Esophagus squamous epithelium (tissue), 5 donors: ENCODE measurements around the gene CCK. TPM values are rescaled to one million over a fixed set of nuclear protein-coding genes. Genes with fewer than 3 reads are reported as not detected.

Experiments used
- DNase-seq: peaks from one replicate; lab custom pipeline; 2025; lab: John Stamatoyannopoulos, UW
- H3K27ac ChIP-seq, 4 donors: fragments of 200-600 bp; sonication (generic); one replicate each; pipeline ENCODE4 v1.5.1; 2016 to 2019; ENCODE audit warnings: mild to moderate bottlenecking in 1 of 4
- H3K27me3 ChIP-seq, 4 donors: fragments of 200-600 bp; sonication (generic); 1 replicate in 3 of 4; 2 replicates in 1 of 4; pipeline versions ENCODE4 v1.5.1 to v1.6.0; 2017 to 2021; ENCODE audit warnings: antibody characterized with exemption in 1 of 4
- H3K36me3 ChIP-seq, 3 donors: fragments of 200-600 bp; sonication (generic); one replicate each; pipeline ENCODE4 v1.5.1; 2016 to 2019
- H3K4me1 ChIP-seq, 3 donors: fragments of 200-600 bp; sonication (generic); one replicate each; pipeline ENCODE4 v1.5.1; 2017 to 2019
- H3K4me3 ChIP-seq, 4 donors: fragments of 200-600 bp; sonication (generic); 1 replicate in 3 of 4; 2 replicates in 1 of 4; pipeline ENCODE4 v1.5.1; 2016 to 2019; ENCODE audit warnings: mild to moderate bottlenecking in 2 of 4, moderate library complexity in 1 of 4
- H3K9me3 ChIP-seq, 3 donors: fragments of 200-600 bp; sonication (generic); one replicate each; pipeline ENCODE4 v1.5.1; 2016 to 2019
- CTCF ChIP-seq, 6 experiments: fragments of 450-650 bp in 4 of 6; fragments of 200-600 bp in 2 of 6; sonication (generic) in 2 of 6; IDR thresholded peaks; one replicate each; pipeline ENCODE4 v1.5.1; 2016 to 2019; ENCODE audit warnings: antibody characterized with exemption in 6 of 6, mild to moderate bottlenecking in 4 of 6, moderate library complexity in 4 of 6
- POLR2A ChIP-seq, 4 donors: fragments of 450-650 bp; IDR thresholded peaks; one replicate each; pipeline ENCODE4 v1.6.1; 2017; ENCODE audit warnings: antibody characterized with exemption in 4 of 4, mild to moderate bottlenecking in 4 of 4, moderate library complexity in 3 of 4
- WGBS, 2 donors: methylation state at CpG; one replicate each; pipeline ENCODE4 v1.1.5; 2018; 5-methylcytosine and 5-hydroxymethylcytosine counted together
- intact Hi-C: fragments of 100-400 bp; cut with DNase I; formaldehyde crosslinking; loops from one replicate; pipeline ENCODE4 v1.15.0; 2022
- total RNA-seq, 4 donors: library from RNA; depleted of rRNA; stranded (reverse); fragments of >200 nt; gene quantifications; one replicate each; pipeline ENCODE4 v1.1.0, GENCODE V29; 2016
- donor health status: DM: yes; HTN: yes; CAD: no.

The CCK gene
- total RNA-seq, 4 donors from 2014 or later: 1.9 to 3.1 TPM; not detected in 2

DNA sequence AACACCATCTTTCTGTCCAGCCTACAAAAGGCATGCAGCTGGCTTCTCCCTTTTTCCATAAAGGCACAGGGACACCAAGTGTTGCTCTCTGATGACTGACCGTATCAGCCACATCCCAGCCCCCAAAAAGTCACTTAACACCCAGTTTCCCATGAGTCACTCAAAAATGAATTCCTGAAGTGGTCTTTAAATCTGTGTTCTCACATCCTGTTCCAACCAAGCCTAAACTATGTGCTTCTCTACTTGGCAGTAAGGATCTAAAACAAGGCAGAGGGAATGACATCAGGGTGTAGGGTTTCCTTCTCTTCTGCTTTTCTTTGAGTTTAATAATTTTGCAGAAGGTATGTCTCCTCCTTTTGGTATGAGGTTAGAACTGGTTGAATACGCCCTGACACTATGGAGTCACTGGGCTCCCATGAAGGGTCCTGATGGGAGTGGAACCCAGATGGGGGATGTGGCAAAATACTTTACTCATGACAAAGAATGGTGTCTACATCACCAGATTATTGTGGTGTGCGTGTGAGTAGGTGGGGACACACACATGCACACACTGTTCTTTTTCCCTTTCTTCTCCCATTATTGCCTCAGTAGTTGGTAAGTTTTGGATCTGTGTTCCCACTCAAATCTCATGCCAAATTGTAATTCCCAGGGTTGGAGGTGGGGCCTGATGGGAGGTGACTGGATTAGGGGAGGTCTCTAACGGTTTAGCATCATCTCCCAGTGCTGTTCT lies 35.6 kb upstream of the CCK start:
- H3K4me1 ChIP-seq: no peaks in the 10 kb centered on the region
- no peak for DNase-seq
- peaks cover 0 to 36% (median 1%) of the 10 kb centered on the region in 4 donors for H3K27me3 ChIP-seq
- 55 to 65% methylated on average over 3 to 4 of the region's 4 CpGs for WGBS, 2 donors
- H3K9me3 ChIP-seq: no peaks in the 10 kb centered on the region
- no peak for TF ChIP-seq POLR2A (IDR thresholded peaks at IDR 0.05)
- no peak for TF ChIP-seq CTCF (IDR thresholded peaks at IDR 0.05)
- no peaks in the 10 kb centered on the region for H3K36me3 ChIP-seq
- H3K4me3 ChIP-seq: no peak overlapping the region
- intact Hi-C loops: no loop called here
- no peak overlapping the region for H3K27ac ChIP-seq

- H3K27me3 ChIP-seq: peaks cover 0 to 33% (median 1%) of the 10 kb centered on the region in 4 donors
- H3K36me3 ChIP-seq: no peaks in the 10 kb centered on the region
- no peak overlapping the region for H3K4me3 ChIP-seq
- no peak overlapping the region for H3K27ac ChIP-seq
- H3K4me1 ChIP-seq: no peaks in the 10 kb centered on the region
- no peaks in the 10 kb centered on the region for H3K9me3 ChIP-seq
- TF ChIP-seq POLR2A (IDR thresholded peaks at IDR 0.05): no peak
- TF ChIP-seq CTCF (IDR thresholded peaks at IDR 0.05): no peak
- intact Hi-C loops: no loop called here
- 56 to 70% methylated on average over 3 of the region's 3 CpGs for WGBS, 2 donors
- no peak for DNase-seq
Observed at GRCh38 chr3:42300778-42301177, 34.8 kb upstream of the CCK start.

GRCh38 chr3:42300013-42300412 lies 34.0 kb upstream of the CCK start:
- no peak for DNase-seq
- intact Hi-C loops: no loop called here
- peaks cover 0 to 26% (median 0%) of the 10 kb centered on the region in 4 donors for H3K27me3 ChIP-seq

DNA sequence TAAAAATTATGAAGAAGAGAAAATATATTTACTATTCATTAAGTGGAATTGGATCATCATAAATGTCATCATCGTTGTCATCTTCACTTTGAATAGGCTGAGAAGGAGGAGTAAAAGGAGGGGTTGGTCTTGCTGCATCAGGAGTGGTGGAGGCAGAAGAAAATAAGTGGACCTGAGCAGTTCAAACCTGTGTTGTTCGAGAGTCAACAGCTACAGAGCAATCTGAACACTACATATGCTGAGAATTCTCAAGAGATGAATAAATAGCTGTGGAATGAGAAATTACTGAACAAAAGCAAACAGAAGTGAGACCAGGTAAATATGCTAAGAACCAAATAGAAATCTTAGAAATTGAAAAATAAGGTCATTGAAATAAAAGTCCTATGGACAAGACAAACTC lies 32.3 kb upstream of the CCK start:
- no peak overlapping the region for H3K4me3 ChIP-seq
- no peaks in the 10 kb centered on the region for H3K36me3 ChIP-seq
- no peaks in the 10 kb centered on the region for H3K4me1 ChIP-seq
- H3K27ac ChIP-seq: no peak overlapping the region
- TF ChIP-seq CTCF (IDR thresholded peaks at IDR 0.05): no peak
- TF ChIP-seq POLR2A (IDR thresholded peaks at IDR 0.05): no peak
- 60 to 68% methylated on average over 2 of the region's 2 CpGs for WGBS, 2 donors
- intact Hi-C loops: no loop called here
- DNase-seq: no peak
- no peaks in the 10 kb centered on the region for H3K9me3 ChIP-seq
- H3K27me3 ChIP-seq: peaks cover 0 to 23% (median 0%) of the 10 kb centered on the region in 4 donors

More at GRCh38 chr3:42300013-42300412, 34.0 kb upstream of the CCK start:
- no peak overlapping the region for H3K4me3 ChIP-seq
- no peaks in the 10 kb centered on the region for H3K9me3 ChIP-seq
- H3K36me3 ChIP-seq: no peaks in the 10 kb centered on the region
- H3K27ac ChIP-seq: no peak overlapping the region
- no peaks in the 10 kb centered on the region for H3K4me1 ChIP-seq
- 23 to 44% methylated on average over 3 of the region's 3 CpGs for WGBS, 2 donors
- TF ChIP-seq POLR2A (IDR thresholded peaks at IDR 0.05) (no peak), CTCF (IDR thresholded peaks at IDR 0.05) (no peak)

DNA sequence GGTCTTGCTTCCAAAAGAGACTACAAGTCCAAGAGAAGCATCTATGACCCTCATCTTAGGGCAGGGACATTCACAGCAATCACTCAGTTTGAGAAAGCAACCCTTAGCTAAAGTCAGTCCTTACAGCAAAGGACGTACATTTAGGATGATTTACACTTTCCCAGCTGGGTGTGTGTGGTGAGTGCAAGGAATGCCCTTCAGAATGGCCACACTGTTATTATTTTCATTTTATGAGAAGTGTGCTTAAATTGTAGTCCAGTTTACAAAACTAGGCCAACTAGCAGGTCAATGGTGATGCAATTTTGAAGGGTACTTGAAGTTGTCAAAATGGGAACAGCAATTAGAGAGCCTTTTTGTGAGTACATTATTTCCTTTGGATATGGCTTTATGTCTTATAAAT lies 26.0 kb upstream of the CCK start:
- H3K4me1 ChIP-seq: no peaks in the 10 kb centered on the region
- peaks cover 0 to 14% (median 0%) of the 10 kb centered on the region in 4 donors for H3K27me3 ChIP-seq
- H3K36me3 ChIP-seq: no peaks in the 10 kb centered on the region
- TF ChIP-seq POLR2A (IDR thresholded peaks at IDR 0.05): no peak
- TF ChIP-seq CTCF (IDR thresholded peaks at IDR 0.05): no peak
- intact Hi-C loops: no loop called here
- DNase-seq: no peak
- H3K4me3 ChIP-seq: no peak overlapping the region
- 75 to 91% methylated on average over 1 of the region's 1 CpG for WGBS, 2 donors
- H3K27ac ChIP-seq: no peak overlapping the region
- H3K9me3 ChIP-seq: no peaks in the 10 kb centered on the region
